Measurements from ENCODE around the gene FOXN3. TPM values are rescaled to one million over a fixed set of nuclear protein-coding genes. Genes with fewer than 3 reads are reported as not detected.

Gene FOXN3
- total RNA-seq, 1 donor from 2014 or later = 41.4 TPM

DNA sequence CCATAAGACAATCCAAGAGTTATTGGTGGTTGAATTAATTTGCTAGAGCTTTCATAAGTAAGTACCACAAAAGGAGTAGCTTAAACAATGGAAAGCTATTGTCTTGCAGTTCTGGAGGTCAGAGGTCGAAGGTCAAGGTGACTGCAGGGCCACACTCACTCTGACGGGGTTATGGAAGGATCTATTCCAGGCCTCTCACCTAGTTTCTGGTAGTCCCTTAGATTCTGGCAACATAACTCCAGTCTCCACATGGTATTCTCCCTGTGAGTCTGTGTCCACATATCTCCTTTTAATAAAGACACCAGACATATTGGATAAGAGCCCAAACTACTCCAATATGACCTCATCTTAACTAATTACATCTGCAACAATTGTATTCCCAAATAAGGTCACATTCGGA lies 273.4 kb downstream of the FOXN3 start:
- H3K9me3 Mint-ChIP-seq = no peaks in the 10 kb centered on the region
- peaks cover 2% of the 10 kb centered on the region for H3K27me3 Mint-ChIP-seq (ENCODE audit: low read depth)
- H3K4me1 Mint-ChIP-seq = peaks cover 16% of the 10 kb centered on the region
- DNase-seq (ENCODE audit: low read depth, low spot score) = no peak
- TF ChIP-seq CTCF (conservative IDR thresholded peaks at IDR 0.05) = no peak
- no peak overlapping the region for H3K4me3 Mint-ChIP-seq
- no peak overlapping the region for H3K27ac Mint-ChIP-seq (ENCODE audit: unreplicated experiment)
- no peaks in the 10 kb centered on the region for H3K36me3 Mint-ChIP-seq (ENCODE audit: low read depth)

DNA sequence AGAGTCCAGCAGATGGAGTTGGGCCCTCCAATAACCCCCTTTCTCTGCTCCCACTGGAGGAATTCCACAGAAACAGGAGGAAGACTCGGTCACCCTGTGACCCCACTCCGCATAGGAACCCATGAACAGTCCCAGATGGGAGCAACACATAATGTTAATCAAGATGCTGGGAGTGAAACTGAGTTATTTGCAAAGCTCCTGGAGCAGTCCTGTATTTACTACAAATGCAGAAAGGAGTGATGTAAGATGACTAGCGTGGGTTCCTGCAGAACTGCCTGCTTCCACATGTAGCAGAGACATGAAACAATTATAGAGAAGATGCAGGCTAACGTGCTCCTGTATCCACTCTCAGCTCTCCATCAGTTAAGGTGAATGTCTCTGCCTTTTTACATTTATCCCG lies 274.7 kb downstream of the FOXN3 start:
- Mint-ChIP-seq H3K4me3 (no peak overlapping the region), H3K27ac (ENCODE audit: unreplicated experiment) (no peak overlapping the region), H3K4me1 (peaks cover 16% of the 10 kb centered on the region), H3K9me3 (no peaks in the 10 kb centered on the region), H3K36me3 (ENCODE audit: low read depth) (no peaks in the 10 kb centered on the region), H3K27me3 (ENCODE audit: low read depth) (peaks cover 2% of the 10 kb centered on the region)
- no peak for DNase-seq (ENCODE audit: low read depth, low spot score)
- TF ChIP-seq CTCF (conservative IDR thresholded peaks at IDR 0.05) = no peak

DNA sequence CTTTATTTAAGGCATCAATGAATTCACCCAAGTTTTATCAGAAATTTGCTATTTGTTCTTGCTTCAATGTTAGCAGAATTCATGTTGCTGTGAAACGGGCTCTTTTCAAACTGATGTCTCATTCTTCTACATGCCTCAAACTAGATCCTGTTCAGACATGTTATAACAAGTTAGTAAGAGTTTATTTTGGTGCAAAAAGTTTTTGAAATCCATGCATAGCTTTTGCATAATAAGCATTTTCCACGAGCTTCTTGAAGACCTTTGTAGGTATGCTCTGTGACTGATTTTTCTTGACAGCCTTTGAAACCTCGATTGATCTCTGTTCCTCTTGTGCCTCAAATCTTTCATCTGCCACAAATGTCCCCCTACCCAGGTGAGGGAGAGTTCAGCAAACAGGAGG lies 275.2 kb downstream of the FOXN3 start:
- H3K36me3 Mint-ChIP-seq (ENCODE audit: low read depth) = no peaks in the 10 kb centered on the region
- H3K9me3 Mint-ChIP-seq = no peaks in the 10 kb centered on the region
- TF ChIP-seq CTCF (conservative IDR thresholded peaks at IDR 0.05) = no peak
- H3K4me3 Mint-ChIP-seq = no peak overlapping the region
- DNase-seq (ENCODE audit: low read depth, low spot score) = no peak
- no peak overlapping the region for H3K27ac Mint-ChIP-seq (ENCODE audit: unreplicated experiment)
- H3K27me3 Mint-ChIP-seq (ENCODE audit: low read depth) = peaks cover 2% of the 10 kb centered on the region
- H3K4me1 Mint-ChIP-seq = peaks cover 16% of the 10 kb centered on the region

DNA sequence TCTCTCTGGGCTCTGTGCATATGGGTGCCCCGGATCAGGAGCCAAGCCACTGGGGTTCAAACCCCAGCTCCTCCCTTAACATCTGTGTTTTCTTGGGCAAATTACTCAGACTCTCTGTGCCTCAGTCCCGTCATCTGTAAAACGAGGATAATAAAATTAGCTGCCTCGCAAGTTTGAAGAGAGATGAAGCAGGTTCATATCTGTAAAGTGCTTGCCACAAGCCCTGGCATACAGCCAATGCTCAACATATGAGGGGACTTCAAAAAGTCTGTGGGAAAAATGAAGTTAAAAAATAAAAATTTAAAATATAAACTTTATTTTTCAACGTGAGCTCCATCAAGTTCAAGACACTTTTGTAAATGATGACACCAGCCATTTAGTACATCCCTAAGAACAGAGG lies 276.7 kb downstream of the FOXN3 start:
- Mint-ChIP-seq H3K4me1 (peaks cover 11% of the 10 kb centered on the region), H3K27me3 (ENCODE audit: low read depth) (peaks cover 2% of the 10 kb centered on the region), H3K36me3 (ENCODE audit: low read depth) (peaks cover 5% of the 10 kb centered on the region), H3K27ac (ENCODE audit: unreplicated experiment) (no peak overlapping the region), H3K4me3 (no peak overlapping the region), H3K9me3 (peaks cover 7% of the 10 kb centered on the region)
- no peak for DNase-seq (ENCODE audit: low read depth, low spot score)
- no peak for TF ChIP-seq CTCF (conservative IDR thresholded peaks at IDR 0.05)

GRCh38 chr14:89139404-89140247 lies 277.4 kb downstream of the FOXN3 start:
- Mint-ChIP-seq H3K27me3 (ENCODE audit: low read depth) (peaks cover 2% of the 10 kb centered on the region), H3K27ac (ENCODE audit: unreplicated experiment) (no peak overlapping the region), H3K4me3 (no peak overlapping the region), H3K36me3 (ENCODE audit: low read depth) (peaks cover 7% of the 10 kb centered on the region), H3K4me1 (peaks cover 11% of the 10 kb centered on the region), H3K9me3 (peaks cover 9% of the 10 kb centered on the region)
- TF ChIP-seq CTCF (conservative IDR thresholded peaks at IDR 0.05) = no peak
- no peak for DNase-seq (ENCODE audit: low read depth, low spot score)

Measured in neural crest cell (in vitro differentiated cells).